Neuron (in vitro differentiated cells): ENCODE data around the gene TMEM59L.

Source experiments
- H2AFZ ChIP-seq: one replicate; pipeline ENCODE4 v1.6.1; 2013; ENCODE audit warnings: low read depth, mild to moderate bottlenecking, inconsistent platforms, low read length, moderate library complexity
- H3K27me3 ChIP-seq: one replicate; pipeline ENCODE4 v1.6.1; 2013; ENCODE audit warnings: low read length; ENCODE audit not compliant: insufficient read depth
- H3K36me3 ChIP-seq: one replicate; pipeline ENCODE4 v1.6.1; 2013; ENCODE audit warnings: low read length; ENCODE audit not compliant: insufficient read depth
- H3K4me1 ChIP-seq: one replicate; pipeline ENCODE4 v1.6.1; 2013; ENCODE audit warnings: low read length; ENCODE audit not compliant: insufficient read depth
- H3K4me3 ChIP-seq: 2 replicates; pipeline ENCODE4 v1.5.1; 2013; ENCODE audit warnings: mild to moderate bottlenecking, low read length, moderate library complexity
- H3K9me3 ChIP-seq: one replicate; pipeline ENCODE4 v1.6.1; 2013; ENCODE audit warnings: low read length

The TMEM59L gene

DNA sequence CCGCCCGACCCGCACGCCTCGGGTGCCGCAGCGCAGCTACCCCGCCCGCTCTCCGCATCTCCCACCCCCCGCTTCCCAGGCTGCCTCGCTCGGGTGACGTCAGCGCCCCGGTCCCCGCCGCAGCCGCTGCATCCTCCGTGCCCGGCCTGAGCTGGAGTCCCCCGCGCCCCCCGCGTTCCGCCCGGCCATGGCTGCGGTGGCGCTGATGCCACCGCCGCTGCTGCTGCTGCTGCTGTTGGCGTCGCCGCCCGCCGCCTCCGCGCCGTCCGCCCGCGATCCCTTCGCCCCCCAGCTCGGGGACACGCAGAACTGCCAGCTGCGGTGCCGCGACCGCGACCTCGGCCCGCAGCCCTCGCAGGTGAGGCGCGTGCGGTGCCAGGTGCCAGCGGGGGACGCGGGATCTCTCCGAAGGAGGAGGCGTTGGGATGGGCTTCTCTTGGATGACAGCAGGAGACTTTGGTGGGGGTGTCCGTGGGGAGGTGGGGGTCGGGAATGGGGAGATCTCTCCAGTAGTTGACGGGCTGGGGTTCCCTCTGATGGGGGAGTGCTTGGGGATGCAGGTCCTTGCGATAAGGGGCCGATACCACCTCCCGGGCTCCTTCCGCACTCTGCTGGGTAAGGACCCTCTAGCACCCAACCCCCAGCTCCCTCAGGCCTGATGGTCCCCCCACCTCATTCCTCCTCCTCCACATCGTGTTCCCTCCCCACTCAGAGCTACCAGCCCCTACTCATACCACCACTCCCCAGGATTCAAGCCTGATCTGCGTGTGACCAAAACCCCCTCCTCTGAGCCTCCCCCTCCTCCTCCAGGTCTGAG is at the start of gene TMEM59L:
TMEM59L (plus strand) TSS at position 99 of the 817 bp plus-strand sequence; CDS start at position 188, 89 bp downstream.
- H3K27me3 ChIP-seq, result peaks cover 67% of the 10 kb centered on the region

DNA sequence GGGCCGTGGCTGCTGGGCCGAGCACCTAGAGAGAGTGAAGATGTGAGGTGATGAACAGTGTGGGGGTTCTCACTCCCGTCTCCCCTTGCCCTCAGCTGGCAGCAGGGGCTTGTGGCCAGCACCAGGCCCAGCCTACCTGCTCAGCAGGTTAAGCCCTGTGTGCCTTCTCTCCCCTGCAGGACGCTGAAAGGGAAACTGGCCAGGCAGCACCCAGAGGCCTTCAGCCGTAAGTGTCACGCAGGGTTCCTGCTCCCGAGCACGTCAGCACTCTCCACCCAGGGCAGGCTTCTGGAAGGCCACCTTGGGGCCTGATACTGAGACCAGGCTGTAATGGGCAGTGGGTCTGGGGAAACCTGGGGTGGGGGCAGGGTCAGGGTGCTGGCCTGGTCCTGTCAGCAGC is 45.7 kb upstream of the TMEM59L start:
- Histone ChIP-seq H3K4me1 (no peaks in the 10 kb centered on the region), H3K27me3 (no peaks in the 10 kb centered on the region), H3K36me3 (peaks cover 51% of the 10 kb centered on the region), H2AFZ (no peak overlapping the region), H3K9me3 (no peaks in the 10 kb centered on the region), H3K4me3 (no peak overlapping the region)

More for the DNA sequence above, at the start of gene TMEM59L:
- peak within 1 kb of the TSS; percentile 90 for H2AFZ ChIP-seq
- peaks cover 36% of the 10 kb centered on the region for H3K4me1 ChIP-seq
- peak within 1 kb of the TSS; percentile 53 for H3K4me3 ChIP-seq
- H3K9me3 ChIP-seq, result peaks cover 5% of the 10 kb centered on the region
- no peaks in the 10 kb centered on the region for H3K36me3 ChIP-seq

DNA sequence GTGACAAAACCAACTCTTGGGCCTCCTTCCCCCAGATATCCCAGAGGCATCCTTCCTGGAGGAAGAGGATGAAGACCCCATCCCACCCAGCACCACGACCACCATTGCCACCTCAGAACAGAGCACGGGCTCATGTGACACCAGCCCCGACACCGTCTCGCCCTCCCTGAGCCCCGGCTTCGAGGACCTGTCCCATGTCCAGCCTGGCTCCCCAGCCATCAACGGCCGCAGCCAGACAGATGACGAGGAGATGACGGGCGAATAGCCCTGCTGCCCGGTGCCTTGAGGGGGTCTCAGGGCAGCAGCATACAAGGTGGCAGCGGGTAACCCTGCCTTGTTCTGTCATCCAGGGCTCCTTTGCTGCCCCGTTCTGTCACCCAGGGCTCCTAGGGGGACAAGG is 44.3 kb upstream of the TMEM59L start:
- no peak overlapping the region for H2AFZ ChIP-seq
- peaks cover 9% of the 10 kb centered on the region for H3K4me1 ChIP-seq
- H3K9me3 ChIP-seq, result no peaks in the 10 kb centered on the region
- no peak overlapping the region for H3K4me3 ChIP-seq
- H3K27me3 ChIP-seq, result no peaks in the 10 kb centered on the region
- peaks cover 45% of the 10 kb centered on the region for H3K36me3 ChIP-seq

DNA sequence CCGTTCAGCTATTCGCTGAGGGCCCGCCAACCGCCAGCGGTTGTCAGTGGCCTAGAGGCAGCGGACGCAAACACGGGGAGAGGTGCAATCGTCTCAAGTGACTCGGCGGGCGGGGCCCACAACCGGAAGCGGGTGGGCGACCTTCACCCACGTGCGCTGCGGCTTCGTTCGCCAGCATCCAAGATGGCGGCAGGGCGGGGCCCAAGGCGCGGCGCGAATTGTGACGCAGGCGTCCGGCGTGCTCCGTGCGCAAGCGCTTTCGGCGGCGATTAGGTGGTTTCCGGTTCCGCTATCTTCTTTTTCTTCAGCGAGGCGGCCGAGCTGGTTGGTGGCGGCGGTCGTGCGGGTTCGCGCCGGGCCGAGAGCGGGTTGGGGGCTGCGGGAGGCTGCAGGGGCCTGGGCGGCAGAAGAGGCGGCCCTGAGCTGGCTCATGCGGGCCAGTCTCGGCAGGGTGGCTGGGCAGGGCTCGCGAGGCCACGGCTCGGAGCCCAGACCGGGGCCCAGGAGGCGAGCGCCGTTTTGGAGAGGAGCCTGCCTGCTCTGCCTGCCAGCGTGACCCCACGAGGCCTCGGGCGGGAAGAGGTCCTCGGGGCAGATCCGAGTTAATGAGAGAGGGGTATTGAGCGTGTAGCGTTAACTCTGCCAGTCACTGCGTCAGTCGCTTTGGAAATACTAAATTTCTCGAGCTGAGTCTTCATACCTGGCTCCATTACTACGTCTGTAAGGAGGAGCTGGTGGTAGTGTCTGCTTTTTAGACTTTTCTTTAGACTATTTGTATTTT is 40.9 kb upstream of the TMEM59L start, which contains the start of gene UBA52:
UBA52 (plus strand) TSS at position 294 of the 781 bp plus-strand sequence. CDS start 1,444 bp downstream, outside the sequence.
- Histone ChIP-seq H2AFZ (no peak within 1 kb of the TSS), H3K27me3 (no peaks in the 10 kb centered on the region), H3K9me3 (no peaks in the 10 kb centered on the region), H3K4me3 (peak within 1 kb of the TSS; percentile 89), H3K36me3 (peaks cover 48% of the 10 kb centered on the region), H3K4me1 (peaks cover 9% of the 10 kb centered on the region)

DNA sequence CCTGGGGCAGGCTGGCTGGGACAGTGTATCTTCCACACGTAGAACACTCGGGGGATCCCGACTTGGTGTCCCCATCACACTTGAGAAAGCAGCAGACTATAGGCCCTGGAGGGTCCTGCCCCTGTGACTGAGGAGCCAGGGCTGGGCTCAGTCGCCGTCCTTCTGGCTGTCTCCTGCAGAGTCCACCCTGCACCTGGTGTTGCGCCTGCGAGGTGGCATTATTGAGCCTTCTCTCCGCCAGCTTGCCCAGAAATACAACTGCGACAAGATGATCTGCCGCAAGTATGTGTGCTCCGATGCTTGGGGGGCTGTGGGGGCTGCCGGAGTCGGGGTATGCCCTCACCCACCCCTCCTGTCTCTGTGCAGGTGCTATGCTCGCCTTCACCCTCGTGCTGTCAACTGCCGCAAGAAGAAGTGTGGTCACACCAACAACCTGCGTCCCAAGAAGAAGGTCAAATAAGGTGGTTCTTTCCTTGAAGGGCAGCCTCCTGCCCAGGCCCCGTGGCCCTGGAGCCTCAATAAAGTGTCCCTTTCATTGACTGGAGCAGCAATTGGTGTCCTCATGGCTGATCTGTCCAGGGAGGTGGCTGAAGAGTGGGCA is 37.9 kb upstream of the TMEM59L start:
- peaks cover 9% of the 10 kb centered on the region for H3K4me1 ChIP-seq
- no peak overlapping the region for H2AFZ ChIP-seq
- no peak overlapping the region for H3K4me3 ChIP-seq
- H3K27me3 ChIP-seq, result no peaks in the 10 kb centered on the region
- H3K9me3 ChIP-seq, result no peaks in the 10 kb centered on the region
- peaks cover 39% of the 10 kb centered on the region for H3K36me3 ChIP-seq

DNA sequence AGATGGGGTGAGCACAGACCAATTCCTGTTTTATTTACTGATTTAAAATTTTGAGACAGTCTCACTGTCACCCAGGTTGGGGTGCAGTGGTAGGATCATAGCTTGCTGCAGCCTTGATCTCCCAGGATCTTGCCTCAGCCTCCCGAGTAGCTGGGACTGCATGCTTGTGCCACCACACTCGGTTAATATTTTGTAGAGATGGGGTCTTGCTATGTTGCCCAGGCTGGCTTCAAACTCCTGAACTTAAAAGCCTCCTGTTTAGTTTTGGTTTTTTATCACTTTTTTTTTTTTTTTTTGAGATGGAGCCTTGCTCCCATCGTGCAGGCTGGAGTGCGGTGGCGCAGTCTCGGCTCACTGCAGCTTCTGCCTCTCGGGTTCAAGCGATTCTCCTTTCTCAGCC is 36.3 kb upstream of the TMEM59L start:
- H3K27me3 ChIP-seq, result no peaks in the 10 kb centered on the region

DNA sequence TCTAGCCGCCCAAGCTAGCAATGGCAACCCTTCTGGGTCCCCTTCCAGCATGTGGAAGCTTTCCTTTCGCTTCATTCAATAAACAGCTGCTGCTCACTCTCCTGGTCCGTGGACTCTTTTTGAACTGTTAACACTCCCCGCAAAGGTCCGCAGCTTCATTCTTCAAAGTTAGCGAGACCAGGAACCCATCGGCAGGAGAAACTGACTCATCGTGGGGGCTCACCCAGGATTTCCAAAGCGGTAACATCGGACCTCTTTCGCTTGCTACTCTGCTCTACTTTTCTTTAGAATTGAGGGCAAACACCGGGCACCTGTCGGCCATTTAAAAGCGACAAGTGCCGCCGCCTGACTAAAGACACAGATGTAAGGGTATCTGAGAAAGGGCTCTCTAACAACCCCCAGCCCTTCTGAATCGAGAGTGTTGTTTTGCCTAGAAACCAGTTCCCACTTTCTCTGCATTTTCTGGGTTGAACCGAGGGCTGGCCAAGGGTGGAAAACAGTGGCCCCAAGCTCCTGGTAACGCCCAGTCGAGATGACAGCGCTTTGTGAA is 35.2 kb upstream of the TMEM59L start:
- Histone ChIP-seq H3K4me3 (no peak overlapping the region), H3K9me3 (no peaks in the 10 kb centered on the region), H3K4me1 (peaks cover 8% of the 10 kb centered on the region), H3K36me3 (peaks cover 39% of the 10 kb centered on the region), H2AFZ (no peak overlapping the region), H3K27me3 (no peaks in the 10 kb centered on the region)

More for the DNA sequence above, 36.3 kb upstream of the TMEM59L start:
- no peak overlapping the region for H2AFZ ChIP-seq
- no peaks in the 10 kb centered on the region for H3K9me3 ChIP-seq
- peaks cover 9% of the 10 kb centered on the region for H3K4me1 ChIP-seq
- H3K4me3 ChIP-seq, result no peak overlapping the region
- peaks cover 39% of the 10 kb centered on the region for H3K36me3 ChIP-seq

DNA sequence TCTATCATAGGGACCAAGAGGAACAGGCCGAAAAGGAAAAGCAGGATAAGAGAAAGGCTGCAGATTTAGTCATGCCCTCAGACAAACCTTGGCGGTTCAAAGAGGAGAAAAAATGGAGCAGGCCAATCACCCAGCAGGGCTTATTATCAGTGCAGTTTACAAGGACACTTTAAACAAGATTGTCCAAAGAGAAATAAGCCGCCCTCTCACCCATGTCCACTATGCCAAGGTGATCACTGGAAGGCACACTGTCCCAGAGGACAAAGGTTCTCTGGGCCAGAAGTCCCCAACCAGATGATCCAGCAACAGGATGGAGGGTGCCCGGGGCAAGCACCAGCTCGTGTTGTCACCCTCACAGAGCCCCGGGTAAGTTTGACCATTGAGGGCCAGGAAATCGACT is 32.4 kb upstream of the TMEM59L start:
- Histone ChIP-seq H3K36me3 (peaks cover 20% of the 10 kb centered on the region), H3K9me3 (no peaks in the 10 kb centered on the region), H3K27me3 (no peaks in the 10 kb centered on the region), H3K4me1 (no peaks in the 10 kb centered on the region), H2AFZ (no peak overlapping the region), H3K4me3 (no peak overlapping the region)

DNA sequence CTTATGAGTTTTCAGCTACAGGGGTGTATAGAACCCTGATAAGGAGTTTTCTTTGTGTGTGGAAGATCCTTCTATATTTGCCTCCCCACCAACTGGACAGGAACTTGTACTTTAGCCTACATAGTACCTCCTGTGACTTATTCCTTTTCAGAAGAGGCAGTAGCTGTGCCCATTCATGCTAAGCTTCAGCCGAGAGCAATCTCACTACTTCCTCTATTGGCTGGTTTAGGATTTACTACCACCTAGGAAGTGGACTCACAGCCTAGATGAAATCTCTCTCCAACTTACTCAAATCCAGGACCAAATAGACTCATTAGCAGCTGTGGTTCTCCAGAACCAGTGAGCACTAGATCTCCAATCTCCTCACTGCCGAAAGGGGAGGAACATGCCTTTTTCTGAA is 26.4 kb upstream of the TMEM59L start:
- no peaks in the 10 kb centered on the region for H3K27me3 ChIP-seq
- H2AFZ ChIP-seq, result no peak overlapping the region
- peaks cover 5% of the 10 kb centered on the region for H3K4me1 ChIP-seq
- no peak overlapping the region for H3K4me3 ChIP-seq
- H3K36me3 ChIP-seq, result peaks cover 9% of the 10 kb centered on the region
- peaks cover 1% of the 10 kb centered on the region for H3K9me3 ChIP-seq

DNA sequence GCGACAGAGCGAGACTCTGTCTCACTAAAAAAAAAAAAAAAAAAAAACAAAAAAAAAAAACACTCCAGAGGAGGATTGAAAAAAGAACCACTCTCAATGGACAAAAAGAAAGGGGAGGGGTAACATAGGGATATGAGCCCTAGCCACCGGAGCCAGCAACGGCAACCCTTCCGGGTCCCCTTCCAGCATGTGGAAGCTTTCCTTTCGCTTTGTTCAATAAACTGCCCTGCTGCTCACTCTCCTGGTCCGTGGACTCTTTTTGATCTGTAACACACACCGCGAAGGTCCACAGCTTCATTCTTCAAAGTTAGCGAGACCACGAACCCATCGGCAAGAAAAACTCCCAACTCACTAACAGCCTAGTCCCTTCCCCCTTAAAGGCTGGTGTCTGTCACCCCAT is 25.1 kb upstream of the TMEM59L start:
- no peak overlapping the region for H3K4me3 ChIP-seq
- H3K36me3 ChIP-seq, result peaks cover 9% of the 10 kb centered on the region
- H3K4me1 ChIP-seq, result peaks cover 5% of the 10 kb centered on the region
- H3K27me3 ChIP-seq, result no peaks in the 10 kb centered on the region
- peaks cover 1% of the 10 kb centered on the region for H3K9me3 ChIP-seq
- no peak overlapping the region for H2AFZ ChIP-seq

DNA sequence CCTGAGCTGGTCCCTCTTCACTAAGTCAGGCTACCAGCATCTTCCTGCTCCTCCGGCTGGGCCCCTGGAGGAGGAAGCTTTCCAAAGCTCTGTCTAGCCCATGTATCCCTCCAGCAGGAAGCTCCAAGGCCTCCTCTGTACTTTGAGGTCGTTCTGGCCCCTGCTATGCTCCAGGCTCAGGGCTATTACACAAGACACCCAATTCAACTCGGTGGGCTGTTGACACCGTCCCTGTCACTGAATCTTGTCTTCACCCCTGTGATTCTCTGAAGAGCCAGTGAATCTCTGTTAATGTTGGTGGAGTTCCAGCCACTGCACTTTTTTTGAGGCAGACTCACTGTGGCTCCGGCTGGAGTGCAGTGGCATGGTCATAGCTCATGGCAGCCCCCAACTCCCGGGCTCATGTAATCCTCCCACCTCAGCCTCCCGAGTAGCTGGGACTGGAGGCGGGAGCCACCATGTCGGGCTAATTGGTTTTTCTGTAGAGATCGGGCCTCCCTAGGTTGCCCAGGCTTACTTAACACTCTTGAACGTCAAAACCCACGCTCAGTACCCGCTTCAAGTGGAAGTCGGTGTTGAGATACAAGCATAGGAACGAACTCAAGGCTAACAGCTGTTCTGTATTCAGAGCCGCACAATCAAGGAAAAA is 24.6 kb upstream of the TMEM59L start:
- H3K27me3 ChIP-seq, result no peaks in the 10 kb centered on the region
- H2AFZ ChIP-seq, result peak overlapping the region; percentile 67
- peaks cover 1% of the 10 kb centered on the region for H3K9me3 ChIP-seq
- H3K4me3 ChIP-seq, result peak overlapping the region; percentile 57
- H3K36me3 ChIP-seq, result peaks cover 9% of the 10 kb centered on the region
- peaks cover 5% of the 10 kb centered on the region for H3K4me1 ChIP-seq

DNA sequence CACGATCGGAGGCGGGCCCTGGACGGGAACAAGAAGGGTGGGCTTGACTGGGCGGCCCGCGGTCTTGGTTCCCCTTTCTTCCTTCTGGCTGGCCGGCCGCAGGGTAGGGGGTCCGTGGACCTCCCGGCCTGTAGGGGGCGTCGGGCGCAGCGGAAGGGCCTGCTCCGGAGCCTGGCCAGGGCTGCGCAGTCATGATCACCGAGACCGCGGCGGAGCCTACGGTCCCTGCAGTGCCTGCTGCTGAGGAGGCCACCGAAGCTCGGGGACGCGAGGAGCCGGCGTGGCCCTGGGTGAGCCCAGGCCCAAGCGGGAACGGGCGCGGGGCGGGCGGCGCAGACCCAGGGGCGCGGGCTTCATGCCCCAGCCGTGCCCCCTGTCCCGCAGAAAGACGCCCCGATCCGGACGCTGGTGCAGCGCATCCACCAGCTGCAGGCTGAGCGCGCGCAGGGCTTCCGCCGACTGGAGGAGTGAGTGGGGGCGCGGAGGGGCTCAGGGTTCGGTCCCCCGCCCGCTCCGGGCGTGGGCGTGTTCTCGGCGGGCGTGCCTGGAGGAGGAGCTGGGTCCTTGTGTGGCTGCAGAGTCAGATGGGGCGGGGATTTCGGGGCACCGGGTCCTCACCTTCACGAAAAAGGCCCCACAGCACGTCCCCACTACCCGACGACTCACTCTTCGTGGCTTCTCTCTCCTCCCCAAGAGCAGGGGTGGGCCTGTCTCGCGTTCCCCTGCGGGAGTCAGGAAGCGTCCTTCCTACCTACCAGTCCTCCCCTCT is 23.9 kb upstream of the TMEM59L start, which contains the start of gene REX1BD:
REX1BD (plus strand) TSS at position 188 of the 769 bp plus-strand sequence; CDS start at position 192, 4 bp downstream.
- Histone ChIP-seq H3K36me3 (peaks cover 9% of the 10 kb centered on the region), H3K4me1 (peaks cover 5% of the 10 kb centered on the region), H2AFZ (peak within 1 kb of the TSS; percentile 67), H3K27me3 (no peaks in the 10 kb centered on the region), H3K4me3 (peak within 1 kb of the TSS; percentile 57), H3K9me3 (peaks cover 1% of the 10 kb centered on the region)
